IPS-18a (cell line): ENCODE data around the gene VAT1.
"Not testable (repeated sequence)": the region's sequence is repeated elsewhere in the genome, so short reads cannot be mapped to it uniquely, and the experiment has no call there.

Source experiments
- H3K27ac ChIP-seq: one replicate; pipeline ENCODE4 v1.5.1; 2013; ENCODE audit warnings: low read length
- H3K27me3 ChIP-seq: one replicate; pipeline ENCODE4 v1.6.1; 2013; ENCODE audit warnings: mild to moderate bottlenecking, low read length; ENCODE audit not compliant: control insufficient read depth, insufficient read depth
- H3K36me3 ChIP-seq: one replicate; pipeline ENCODE4 v1.6.1; 2013; ENCODE audit warnings: low read depth, low read length; ENCODE audit not compliant: control insufficient read depth
- H3K4me1 ChIP-seq: one replicate; pipeline ENCODE4 v1.6.1; 2013; ENCODE audit warnings: low read depth, low read length; ENCODE audit not compliant: control insufficient read depth
- H3K4me3 ChIP-seq: one replicate; pipeline ENCODE4 v1.5.1; 2013; ENCODE audit warnings: low read length
- H3K9ac ChIP-seq: one replicate; pipeline ENCODE4 v1.6.1; 2013; ENCODE audit warnings: mild to moderate bottlenecking, low read length, moderate library complexity
- H3K9me3 ChIP-seq: one replicate; pipeline ENCODE4 v1.6.1; 2013; ENCODE audit warnings: low read depth, low read length; ENCODE audit not compliant: control insufficient read depth

Gene VAT1

DNA sequence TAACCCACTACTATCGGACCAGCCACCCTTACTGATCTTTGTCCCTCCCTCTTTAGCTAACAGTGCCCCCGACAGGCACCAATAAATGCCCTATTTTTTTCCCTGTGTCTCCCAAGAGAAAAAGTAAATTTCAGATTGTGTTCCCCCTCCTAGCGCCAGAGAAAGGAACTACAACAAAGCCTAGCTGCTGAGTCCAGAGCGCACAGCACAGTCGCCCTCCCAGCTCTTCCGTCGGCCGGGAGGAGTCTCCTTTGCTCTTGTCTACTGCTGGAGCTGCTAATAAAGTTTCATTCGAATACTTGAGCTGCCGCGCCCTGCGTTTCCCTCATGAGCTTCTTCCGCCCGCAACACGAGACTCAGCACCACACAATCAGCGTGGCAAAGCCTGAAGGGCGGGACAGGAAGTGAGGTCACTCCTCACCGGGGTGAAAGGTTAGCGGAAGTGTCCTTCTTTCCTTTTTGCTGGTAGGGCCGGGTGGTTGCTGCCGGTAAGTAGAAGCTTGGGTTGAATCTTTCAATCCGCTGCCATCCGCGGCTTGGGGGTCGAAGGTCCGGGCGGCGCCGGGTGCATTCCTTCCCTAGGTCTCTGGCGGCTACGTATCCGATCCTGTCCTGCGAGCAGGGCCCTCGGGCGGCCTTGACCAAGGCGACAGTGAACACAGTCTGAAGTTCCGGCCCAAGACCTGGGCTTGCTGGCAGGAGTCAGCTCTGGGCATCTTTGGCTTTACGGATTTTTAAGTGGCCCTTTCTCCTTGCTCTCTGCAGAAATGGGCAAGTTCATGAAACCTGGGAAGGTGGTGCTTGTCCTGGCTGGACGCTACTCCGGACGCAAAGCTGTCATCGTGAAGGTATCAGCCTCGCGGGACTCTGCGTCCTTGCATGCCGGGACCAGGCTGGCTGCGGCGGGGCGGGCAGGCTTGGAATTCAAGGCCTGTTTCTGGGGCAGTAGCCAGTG lies 23.9 kb downstream of the VAT1 start, which contains the start of gene RPL27:
Gene RPL27 (plus strand): TSS at position 436 of the 955 bp plus-strand sequence. CDS start 332 bp downstream, at position 768.
- H3K9ac ChIP-seq, result peak within 1 kb of the TSS; percentile 97
- no peaks in the 10 kb centered on the region for H3K27me3 ChIP-seq
- peaks cover 38% of the 10 kb centered on the region for H3K36me3 ChIP-seq
- H3K27ac ChIP-seq, result peak within 1 kb of the TSS; percentile 93
- H3K9me3 ChIP-seq, result no peaks in the 10 kb centered on the region
- H3K4me3 ChIP-seq, result peak within 1 kb of the TSS; percentile 97
- H3K4me1 ChIP-seq, result peaks cover 12% of the 10 kb centered on the region

DNA sequence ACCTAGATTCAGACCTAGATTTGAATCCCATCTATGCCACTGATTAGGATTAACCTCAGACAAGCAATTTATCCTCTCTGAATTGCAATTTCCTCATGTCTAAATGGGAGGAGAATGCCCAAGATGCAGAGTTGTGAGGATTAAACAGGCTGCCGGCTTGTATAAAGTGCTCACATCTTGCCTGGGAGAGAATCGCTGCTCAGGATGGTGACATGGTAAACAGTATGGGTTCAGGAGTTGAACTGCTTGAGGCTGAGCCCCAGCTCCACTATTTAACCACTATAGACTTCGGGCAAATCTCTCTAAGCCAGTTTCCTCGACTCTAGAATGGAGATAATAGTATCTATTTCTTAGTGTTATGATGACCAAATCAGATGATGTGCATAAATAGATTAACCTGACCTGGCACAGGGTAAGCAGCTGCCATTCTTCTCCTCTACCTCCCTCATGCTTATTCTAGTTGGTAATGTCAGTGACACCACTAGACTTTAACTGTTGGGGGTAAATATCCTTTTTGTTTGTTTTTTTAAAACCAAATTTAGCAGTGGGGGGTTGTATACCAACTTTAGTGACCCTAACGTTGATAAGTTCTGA lies 24.7 kb downstream of the VAT1 start:
- Histone ChIP-seq H3K4me3 (peak overlapping the region; percentile 97), H3K27ac (no peak overlapping the region), H3K9ac (peak overlapping the region; percentile 43), H3K36me3 (peaks cover 38% of the 10 kb centered on the region), H3K9me3 (no peaks in the 10 kb centered on the region), H3K27me3 (no peaks in the 10 kb centered on the region), H3K4me1 (peaks cover 12% of the 10 kb centered on the region)

DNA sequence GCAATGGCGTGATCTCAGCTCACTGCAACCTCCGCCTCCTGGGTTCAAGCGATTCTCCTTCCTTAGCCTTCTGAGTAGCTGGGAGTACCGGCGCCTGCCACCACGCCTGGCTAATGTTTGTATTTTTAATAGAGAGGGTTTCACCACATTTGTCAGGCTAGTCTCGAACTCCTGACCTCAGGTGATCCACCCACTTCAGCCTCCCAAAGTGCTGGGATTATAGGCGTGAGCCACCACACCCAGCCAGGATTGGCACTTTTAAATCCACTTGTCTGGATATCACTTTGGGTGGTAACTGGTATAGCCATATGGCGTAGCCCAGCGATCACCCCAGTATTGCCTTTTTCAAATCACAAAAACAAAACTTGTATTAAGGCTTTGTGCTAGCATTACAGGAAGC lies 28.3 kb downstream of the VAT1 start:
- not testable (repeated sequence) for H3K4me1 ChIP-seq, H3K27me3 ChIP-seq, H3K4me3 ChIP-seq, H3K9me3 ChIP-seq, H3K27ac ChIP-seq, H3K9ac ChIP-seq
- peaks cover 38% of the 10 kb centered on the region for H3K36me3 ChIP-seq

DNA sequence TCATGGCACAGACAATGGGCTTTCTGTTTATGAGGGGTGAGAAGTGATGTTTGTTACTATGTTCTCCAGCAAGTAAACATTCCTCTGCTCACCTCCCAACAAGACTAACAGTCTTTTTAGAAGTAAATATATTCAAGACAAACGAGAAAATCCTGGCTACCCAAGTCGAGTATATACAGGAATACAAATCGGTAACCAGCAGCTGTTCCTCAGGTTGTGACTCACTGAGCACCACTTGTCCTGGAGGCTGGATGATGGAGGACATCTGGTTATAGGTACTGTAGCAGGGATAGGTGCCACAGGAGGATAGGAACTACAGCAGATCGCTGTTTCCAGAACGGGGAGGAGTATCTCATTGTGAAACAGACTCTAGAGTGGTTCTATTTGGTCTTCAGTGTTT lies 29.3 kb downstream of the VAT1 start:
- Histone ChIP-seq H3K36me3 (peaks cover 43% of the 10 kb centered on the region), H3K27me3 (no peaks in the 10 kb centered on the region), H3K4me3 (no peak overlapping the region), H3K9me3 (no peaks in the 10 kb centered on the region), H3K9ac (no peak overlapping the region), H3K4me1 (peaks cover 7% of the 10 kb centered on the region), H3K27ac (no peak overlapping the region)

DNA sequence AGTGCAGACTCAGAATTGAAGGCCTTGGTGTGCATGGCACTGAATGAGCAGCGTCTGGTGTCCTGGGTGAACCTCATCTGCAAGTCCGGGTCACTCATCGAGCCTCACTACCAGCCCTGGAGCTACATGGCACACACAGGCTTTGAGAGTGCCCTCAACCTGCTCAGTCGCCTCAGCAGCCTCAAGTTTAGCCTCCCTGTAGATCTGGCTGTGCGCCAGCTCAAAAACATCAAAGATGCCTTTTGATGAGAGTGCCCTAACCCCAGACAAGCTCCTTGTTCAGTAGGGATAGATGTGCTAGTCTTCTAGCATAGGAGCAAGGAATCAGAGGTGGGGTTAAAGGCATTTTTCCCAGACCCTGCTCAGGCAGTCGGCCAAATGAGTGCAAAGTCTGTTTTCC lies 30.7 kb downstream of the VAT1 start:
- H3K4me1 ChIP-seq, result no peaks in the 10 kb centered on the region
- H3K27ac ChIP-seq, result no peak overlapping the region
- no peak overlapping the region for H3K9ac ChIP-seq
- H3K27me3 ChIP-seq, result no peaks in the 10 kb centered on the region
- H3K36me3 ChIP-seq, result peaks cover 52% of the 10 kb centered on the region
- no peaks in the 10 kb centered on the region for H3K9me3 ChIP-seq
- H3K4me3 ChIP-seq, result no peak overlapping the region

DNA sequence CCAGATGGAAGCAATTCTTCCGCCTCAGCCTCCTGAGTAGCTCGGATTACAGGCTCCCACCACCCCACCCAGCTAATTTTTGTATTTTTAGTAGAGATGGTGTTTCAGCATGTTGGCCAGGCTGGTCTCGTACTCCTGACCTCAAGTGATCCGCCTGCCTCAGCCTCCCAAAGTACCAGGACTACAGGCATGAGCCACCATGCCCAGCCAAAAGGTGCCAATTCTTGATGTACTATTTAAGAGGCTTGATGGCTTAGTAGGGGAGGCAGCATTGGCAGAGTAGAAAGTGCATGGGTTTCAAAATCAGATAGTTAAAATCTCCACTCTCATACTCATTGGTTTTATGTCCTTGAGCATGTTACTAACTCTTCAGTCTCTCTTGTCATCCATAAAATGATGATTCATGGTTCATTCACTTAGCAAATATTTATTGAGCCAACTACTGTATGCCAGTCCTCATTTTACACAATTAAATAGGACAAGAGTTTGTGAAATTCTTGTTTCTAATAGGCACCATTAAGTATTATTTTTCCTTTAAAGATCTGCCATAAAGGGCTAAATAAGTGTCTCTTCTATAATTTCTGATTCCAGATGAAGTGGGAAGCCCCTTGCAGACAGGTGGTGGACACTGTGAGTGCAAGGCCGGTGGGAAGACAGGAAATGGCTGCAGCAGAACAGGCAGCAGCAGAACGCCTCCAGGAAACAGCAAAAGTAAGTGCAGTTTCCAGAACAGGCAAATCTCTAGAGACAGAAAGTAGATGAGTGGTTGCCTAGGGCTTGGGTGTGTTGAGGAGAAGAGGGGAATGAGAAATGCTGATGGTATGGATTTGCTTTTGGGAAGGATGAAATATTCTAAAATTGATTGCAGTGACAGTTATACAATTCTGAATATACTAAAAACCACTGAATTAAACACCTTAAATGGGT lies 32.2 kb downstream of the VAT1 start:
- no peak overlapping the region for H3K27ac ChIP-seq
- H3K9ac ChIP-seq, result no peak overlapping the region
- peaks cover 62% of the 10 kb centered on the region for H3K36me3 ChIP-seq
- H3K27me3 ChIP-seq, result no peaks in the 10 kb centered on the region
- no peak overlapping the region for H3K4me3 ChIP-seq
- no peaks in the 10 kb centered on the region for H3K4me1 ChIP-seq
- H3K9me3 ChIP-seq, result no peaks in the 10 kb centered on the region

DNA sequence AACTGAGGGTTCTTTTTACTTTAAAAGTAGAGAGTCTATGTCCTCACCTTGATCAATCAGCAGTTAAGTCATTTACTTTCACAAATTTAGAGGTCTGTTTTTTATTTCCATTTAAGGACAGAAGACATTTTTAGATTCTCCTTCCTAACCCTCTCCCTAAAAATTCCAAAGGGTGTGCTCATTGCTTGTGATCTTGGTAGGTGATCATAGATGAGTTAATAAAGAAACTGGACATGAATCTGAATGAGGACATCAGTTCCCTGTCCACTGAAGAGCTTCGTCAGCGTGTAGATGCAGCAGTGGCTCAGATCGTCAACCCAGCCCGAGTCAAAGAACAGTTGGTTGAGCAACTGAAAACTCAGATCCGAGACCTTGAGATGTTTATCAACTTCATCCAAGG lies 33.0 kb downstream of the VAT1 start:
- H3K4me1 ChIP-seq, result no peaks in the 10 kb centered on the region
- no peaks in the 10 kb centered on the region for H3K9me3 ChIP-seq
- no peak overlapping the region for H3K27ac ChIP-seq
- no peak overlapping the region for H3K4me3 ChIP-seq
- H3K27me3 ChIP-seq, result no peaks in the 10 kb centered on the region
- peaks cover 64% of the 10 kb centered on the region for H3K36me3 ChIP-seq
- H3K9ac ChIP-seq, result no peak overlapping the region

DNA sequence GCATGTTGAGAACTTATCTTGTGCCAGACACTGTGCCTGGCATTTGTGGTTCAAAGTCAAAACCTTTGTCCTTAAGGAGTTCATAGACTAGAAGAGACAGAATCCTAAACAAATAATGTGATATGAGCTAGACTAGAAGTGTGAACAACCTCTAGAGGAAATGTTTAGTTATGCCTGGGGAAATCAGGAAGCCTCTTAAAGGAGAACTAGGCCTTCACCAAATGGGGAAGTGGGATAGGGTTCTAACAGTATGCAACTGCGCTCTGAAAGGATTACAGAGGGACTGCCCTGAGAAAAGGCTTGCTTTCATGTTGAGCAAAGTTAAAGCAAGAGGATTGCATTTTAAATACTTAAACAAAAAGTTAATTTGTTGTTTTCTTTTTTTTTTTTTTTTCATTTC lies 37.0 kb downstream of the VAT1 start:
- peaks cover 43% of the 10 kb centered on the region for H3K36me3 ChIP-seq
- no peaks in the 10 kb centered on the region for H3K9me3 ChIP-seq
- no peak overlapping the region for H3K9ac ChIP-seq
- H3K27ac ChIP-seq, result no peak overlapping the region
- peaks cover 4% of the 10 kb centered on the region for H3K4me1 ChIP-seq
- H3K4me3 ChIP-seq, result no peak overlapping the region
- no peaks in the 10 kb centered on the region for H3K27me3 ChIP-seq

DNA sequence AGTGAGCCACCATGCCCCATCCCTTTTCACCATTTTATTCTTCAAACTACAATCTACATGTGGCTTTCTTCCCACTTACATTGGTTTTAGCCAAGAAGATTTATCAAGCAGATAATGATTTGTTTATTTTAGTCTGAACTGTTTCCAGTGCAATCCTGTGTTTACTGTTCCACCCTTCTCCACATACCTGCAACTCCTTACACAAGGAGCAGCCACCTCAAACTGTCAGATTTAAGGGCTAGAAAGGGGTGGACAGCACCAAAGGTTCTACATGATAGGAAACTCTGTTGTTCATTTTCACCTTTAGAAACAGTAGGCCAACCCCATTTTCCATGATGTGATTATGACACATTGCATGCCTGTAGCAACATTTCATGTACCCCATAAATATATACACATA lies 39.9 kb downstream of the VAT1 start:
- Histone ChIP-seq H3K27ac (no peak overlapping the region), H3K4me1 (peaks cover 9% of the 10 kb centered on the region), H3K36me3 (peaks cover 22% of the 10 kb centered on the region), H3K9me3 (no peaks in the 10 kb centered on the region), H3K27me3 (no peaks in the 10 kb centered on the region), H3K4me3 (no peak overlapping the region), H3K9ac (no peak overlapping the region)

DNA sequence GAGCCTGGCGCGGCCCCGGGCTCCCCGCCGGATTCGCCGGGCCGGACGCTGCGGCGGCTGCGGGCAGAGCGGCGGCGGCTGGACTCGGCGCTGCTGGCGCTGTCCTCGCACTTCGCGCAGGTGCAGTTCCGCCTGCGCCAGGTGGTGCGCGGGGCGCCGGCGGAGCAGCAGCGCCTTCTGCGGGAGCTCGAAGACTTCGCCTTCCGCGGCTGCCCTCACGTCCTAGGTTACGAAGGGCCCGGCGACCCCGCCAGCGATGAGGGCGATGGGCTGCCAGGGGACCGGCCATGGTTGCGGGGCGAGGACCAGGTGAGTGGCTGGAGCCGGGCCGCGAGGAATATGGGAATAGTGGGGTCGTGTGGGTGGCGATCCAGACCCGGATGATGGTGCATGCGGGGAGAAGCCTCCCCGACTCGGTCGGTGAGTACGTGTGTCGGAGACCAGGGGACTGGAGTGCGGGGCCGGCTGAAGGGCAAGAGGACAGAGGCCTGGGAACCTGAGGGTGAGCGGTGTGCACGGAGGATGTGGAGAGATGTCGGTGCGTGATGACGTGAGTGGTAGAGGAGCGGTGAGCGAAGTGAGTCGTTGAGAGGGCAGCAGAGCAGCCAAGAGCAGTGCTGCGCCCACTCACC lies 41.3 kb downstream of the VAT1 start:
- Histone ChIP-seq H3K4me1 (peaks cover 9% of the 10 kb centered on the region), H3K27ac (no peak overlapping the region), H3K27me3 (no peaks in the 10 kb centered on the region), H3K4me3 (peak overlapping the region; percentile 95), H3K36me3 (peaks cover 11% of the 10 kb centered on the region), H3K9ac (peak overlapping the region; percentile 89), H3K9me3 (no peaks in the 10 kb centered on the region)
